HepG2 (cell line): Measurements from ENCODE around the gene RIMOC1. TPM values are rescaled to one million over a fixed set of nuclear protein-coding genes. Genes with fewer than 3 reads are reported as not detected.

Experiments
- FOXK2 ChIP-seq: fragments of 450-650 bp; IDR thresholded peaks from 2 replicates; pipeline ENCODE4 v1.6.1; 2016
- JUNB ChIP-seq: sonication (generic); formaldehyde crosslinking; IDR thresholded peaks from 2 replicates; pipeline ENCODE4 v1.8.0; 2022; ENCODE audit warnings: missing genetic modification reagents, mild to moderate bottlenecking, borderline replicate concordance
- NFYC ChIP-seq: IDR thresholded peaks from 2 replicates; pipeline ENCODE4 v1.6.1; 2016; ENCODE audit warnings: missing genetic modification reagents, missing compliant biosample characterization
- POLR2AphosphoS2 ChIP-seq: IDR thresholded peaks from 2 replicates; pipeline ENCODE4 v1.6.1; 2011; ENCODE audit warnings: low read depth, low read length, improper control_type of control experiment
- ZBTB38 ChIP-seq: sonication (generic); formaldehyde crosslinking; IDR thresholded peaks from 2 replicates; pipeline ENCODE4 v1.5.1; 2020; ENCODE audit warnings: mild to moderate bottlenecking, missing genetic modification reagents
- ZSCAN22 ChIP-seq: sonication (generic); formaldehyde crosslinking; IDR thresholded peaks from 2 replicates; pipeline ENCODE4 v1.4.0; 2020; ENCODE audit warnings: mild to moderate bottlenecking, missing genetic modification reagents
- polyA plus RNA-seq, 8 experiments: library from polyadenylated mRNA; depleted of rRNA in 3 of 8; stranded (reverse) in 7 of 8; unstranded in 1 of 8; fragments of >200 nt; fragmentation: Illumina TruSeq in 4 of 8; extraction: Trizol in 4 of 8; gene quantifications; 2 replicates each; pipeline versions ENCODE4 v1.2.1 to v1.2.3, GENCODE V29; 2011 to 2016; ENCODE audit warnings: low read depth in 4 of 8, missing spikeins in 1 of 8, mixed read lengths in 1 of 8; ENCODE audit not compliant: insufficient read depth in 1 of 8
- total RNA-seq, 5 experiments: library from RNA; depleted of rRNA; stranded (reverse); fragments of >200 nt; fragmentation: Illumina TruSeq; extraction: Trizol; gene quantifications; 2 replicates each; pipeline ENCODE4 v1.2.3, GENCODE V29; 2016; ENCODE audit warnings: low read depth in 1 of 5
- TF ChIP-seq, protein P1 (sequence below): sonication (generic); formaldehyde crosslinking; conservative IDR thresholded peaks from 2 replicates; pipeline ENCODE4 v1.4.0; 2020; ENCODE audit warnings: missing genetic modification reagents
- TF ChIP-seq, protein P2 (sequence below): sonication (generic); formaldehyde crosslinking; IDR thresholded peaks from 2 replicates; pipeline ENCODE4 v1.4.0; 2020; ENCODE audit warnings: mild to moderate bottlenecking, missing genetic modification reagents
- TF ChIP-seq, protein P3 (sequence below): sonication (generic); formaldehyde crosslinking; IDR thresholded peaks from 2 replicates; pipeline ENCODE4 v1.8.1; 2023; ENCODE audit warnings: mild to moderate bottlenecking, moderate library complexity, missing genetic modification reagents
- TF ChIP-seq, protein P4 (sequence below): IDR thresholded peaks from 2 replicates; pipeline ENCODE4 v1.6.1; 2016; ENCODE audit warnings: low read depth, missing genetic modification reagents, missing compliant biosample characterization

Gene RIMOC1
- total and polyA plus RNA-seq, 2 of the 13 experiments (the other 11 are each of a cell fraction or from before 2014, with no cell fraction given), result 16.3 to 16.9 TPM

DNA sequence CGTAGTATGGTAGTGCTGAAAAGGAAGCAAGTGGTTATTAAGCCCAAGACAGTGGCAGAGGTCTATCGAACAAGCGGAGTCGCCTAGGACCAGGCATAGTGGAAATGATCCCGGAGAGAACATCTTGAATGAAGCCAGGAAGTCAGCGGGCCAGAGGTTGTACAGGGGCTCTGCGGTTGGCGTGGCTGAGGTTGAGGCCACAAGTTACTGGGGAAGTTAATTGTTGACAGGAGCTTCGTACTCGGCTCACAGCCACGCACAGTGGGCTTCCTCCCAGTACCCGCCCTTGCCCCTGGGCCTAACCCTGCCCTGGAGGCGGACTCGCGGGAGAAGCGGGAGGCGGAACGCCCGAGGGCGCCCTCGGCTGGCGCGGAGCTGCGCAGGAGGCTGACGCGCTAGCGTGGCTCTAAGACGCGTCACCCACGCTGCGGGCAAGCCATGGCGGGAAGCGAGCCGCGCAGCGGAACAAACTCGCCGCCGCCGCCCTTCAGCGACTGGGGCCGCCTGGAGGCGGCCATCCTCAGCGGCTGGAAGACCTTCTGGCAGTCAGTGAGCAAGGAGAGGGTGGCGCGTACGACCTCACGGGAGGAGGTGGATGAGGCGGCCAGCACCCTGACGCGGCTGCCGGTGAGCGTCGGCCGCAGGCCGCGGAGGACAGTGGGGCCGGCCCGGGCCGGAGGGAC is 20.9 kb downstream of the RIMOC1 start, which contains the start of gene FBXO4 (continued):
- TF ChIP-seq, protein P1, sequence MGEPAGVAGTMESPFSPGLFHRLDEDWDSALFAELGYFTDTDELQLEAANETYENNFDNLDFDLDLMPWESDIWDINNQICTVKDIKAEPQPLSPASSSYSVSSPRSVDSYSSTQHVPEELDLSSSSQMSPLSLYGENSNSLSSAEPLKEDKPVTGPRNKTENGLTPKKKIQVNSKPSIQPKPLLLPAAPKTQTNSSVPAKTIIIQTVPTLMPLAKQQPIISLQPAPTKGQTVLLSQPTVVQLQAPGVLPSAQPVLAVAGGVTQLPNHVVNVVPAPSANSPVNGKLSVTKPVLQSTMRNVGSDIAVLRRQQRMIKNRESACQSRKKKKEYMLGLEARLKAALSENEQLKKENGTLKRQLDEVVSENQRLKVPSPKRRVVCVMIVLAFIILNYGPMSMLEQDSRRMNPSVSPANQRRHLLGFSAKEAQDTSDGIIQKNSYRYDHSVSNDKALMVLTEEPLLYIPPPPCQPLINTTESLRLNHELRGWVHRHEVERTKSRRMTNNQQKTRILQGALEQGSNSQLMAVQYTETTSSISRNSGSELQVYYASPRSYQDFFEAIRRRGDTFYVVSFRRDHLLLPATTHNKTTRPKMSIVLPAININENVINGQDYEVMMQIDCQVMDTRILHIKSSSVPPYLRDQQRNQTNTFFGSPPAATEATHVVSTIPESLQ (CRISPR knock-in tag), result 0 out of 2 replicates have a peak, but pooled peaks have one; percentile 45
- TF ChIP-seq ZSCAN22 (CRISPR knock-in tag) (no peak), NFYC (CRISPR knock-in tag) (peak; percentile 53; the same call in 1 of the 2 replicates), JUNB (no peak), FOXK2 (no peak), ZBTB38 (CRISPR knock-in tag) (peak; percentile 92), POLR2AphosphoS2 (no peak)
- TF ChIP-seq, protein P2, sequence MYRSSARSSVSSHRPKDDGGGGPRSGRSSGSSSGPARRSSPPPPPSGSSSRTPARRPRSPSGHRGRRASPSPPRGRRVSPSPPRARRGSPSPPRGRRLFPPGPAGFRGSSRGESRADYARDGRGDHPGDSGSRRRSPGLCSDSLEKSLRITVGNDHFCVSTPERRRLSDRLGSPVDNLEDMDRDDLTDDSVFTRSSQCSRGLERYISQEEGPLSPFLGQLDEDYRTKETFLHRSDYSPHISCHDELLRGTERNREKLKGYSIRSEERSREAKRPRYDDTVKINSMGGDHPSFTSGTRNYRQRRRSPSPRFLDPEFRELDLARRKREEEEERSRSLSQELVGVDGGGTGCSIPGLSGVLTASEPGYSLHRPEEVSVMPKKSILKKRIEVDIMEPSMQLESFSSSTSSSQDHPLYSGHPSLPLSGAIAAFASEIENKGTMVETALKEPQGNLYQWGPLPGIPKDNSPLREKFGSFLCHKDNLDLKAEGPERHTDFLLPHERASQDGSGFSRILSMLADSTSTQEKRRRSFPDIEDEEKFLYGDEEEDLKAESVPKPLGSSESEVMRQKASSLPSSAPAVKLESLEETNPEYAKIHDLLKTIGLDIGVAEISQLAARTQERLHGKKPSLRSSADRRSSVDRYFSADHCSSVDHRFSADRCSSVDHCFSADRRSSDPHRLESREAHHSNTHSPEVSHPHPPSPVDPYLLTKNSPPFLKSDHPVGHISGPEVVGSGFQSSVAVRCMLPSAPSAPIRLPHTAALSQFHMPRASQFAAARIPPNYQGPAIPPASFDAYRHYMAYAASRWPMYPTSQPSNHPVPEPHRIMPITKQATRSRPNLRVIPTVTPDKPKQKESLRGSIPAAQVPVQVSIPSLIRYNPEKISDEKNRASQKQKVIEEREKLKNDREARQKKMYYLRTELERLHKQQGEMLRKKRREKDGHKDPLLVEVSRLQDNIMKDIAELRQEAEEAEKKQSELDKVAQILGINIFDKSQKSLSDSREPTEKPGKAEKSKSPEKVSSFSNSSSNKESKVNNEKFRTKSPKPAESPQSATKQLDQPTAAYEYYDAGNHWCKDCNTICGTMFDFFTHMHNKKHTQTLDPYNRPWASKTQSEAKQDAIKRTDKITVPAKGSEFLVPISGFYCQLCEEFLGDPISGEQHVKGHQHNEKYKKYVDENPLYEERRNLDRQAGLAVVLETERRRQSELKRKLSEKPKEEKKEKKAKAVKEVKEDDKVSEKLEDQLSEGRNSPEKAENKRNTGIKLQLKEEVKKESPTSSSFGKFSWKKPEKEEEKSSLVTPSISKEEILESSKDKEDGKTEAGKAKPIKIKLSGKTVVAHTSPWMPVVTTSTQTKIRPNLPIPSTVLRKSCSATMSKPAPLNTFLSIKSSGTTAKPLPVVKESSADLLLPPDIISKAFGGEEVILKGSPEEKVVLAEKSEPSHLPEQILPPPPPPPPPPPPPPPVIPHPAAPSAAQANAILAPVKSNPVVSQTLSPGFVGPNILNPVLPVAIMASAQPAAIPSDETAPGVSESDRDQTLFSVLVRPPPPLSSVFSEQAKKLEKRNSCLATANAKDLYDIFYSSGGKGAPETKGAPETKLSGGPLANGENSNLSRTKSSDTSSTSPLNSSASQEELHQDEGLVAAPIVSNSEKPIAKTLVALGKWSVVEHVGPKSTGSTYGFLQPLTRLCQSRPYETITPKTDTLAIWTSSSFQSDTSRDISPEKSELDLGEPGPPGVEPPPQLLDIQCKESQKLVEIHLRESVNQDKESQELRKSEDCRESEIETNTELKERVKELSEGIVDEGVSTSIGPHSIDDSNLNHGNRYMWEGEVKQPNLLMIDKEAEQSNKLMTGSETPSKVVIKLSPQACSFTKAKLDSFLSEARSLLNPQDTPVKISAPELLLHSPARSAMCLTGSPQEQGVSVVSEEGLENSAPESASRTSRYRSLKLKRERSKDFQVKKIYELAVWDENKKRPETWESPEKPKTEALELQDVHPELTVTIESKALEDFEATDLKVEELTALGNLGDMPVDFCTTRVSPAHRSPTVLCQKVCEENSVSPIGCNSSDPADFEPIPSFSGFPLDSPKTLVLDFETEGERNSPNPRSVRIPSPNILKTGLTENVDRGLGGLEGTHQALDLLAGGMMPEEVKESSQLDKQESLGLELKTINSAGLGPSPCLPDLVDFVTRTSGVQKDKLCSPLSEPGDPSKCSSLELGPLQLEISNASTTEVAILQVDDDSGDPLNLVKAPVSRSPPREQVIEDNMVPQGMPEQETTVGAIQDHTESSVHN, result peak; percentile 74; the same call in 1 of the 2 replicates
- TF ChIP-seq, protein P3, sequence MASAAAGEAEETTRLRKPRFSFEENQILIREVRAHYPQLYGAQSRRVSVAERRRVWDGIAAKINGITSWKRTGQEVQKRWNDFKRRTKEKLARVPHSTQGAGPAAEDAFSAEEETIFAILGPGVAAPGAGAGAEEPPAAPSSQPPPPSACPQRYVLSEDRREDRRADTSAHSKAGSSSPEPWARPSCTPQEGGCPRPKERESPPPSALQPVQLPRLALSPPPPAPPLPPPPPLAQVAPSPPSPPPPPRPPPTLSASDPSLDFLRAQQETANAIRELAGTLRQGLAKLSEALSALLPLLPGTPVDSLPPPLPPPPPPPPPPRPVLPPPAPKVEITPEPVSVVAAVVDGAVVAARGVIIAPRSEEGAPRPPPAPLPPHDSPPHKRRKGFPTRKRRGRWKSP (CRISPR knock-in tag), result peak; percentile 70; the same call in 1 of the 2 replicates
- TF ChIP-seq, protein P4, sequence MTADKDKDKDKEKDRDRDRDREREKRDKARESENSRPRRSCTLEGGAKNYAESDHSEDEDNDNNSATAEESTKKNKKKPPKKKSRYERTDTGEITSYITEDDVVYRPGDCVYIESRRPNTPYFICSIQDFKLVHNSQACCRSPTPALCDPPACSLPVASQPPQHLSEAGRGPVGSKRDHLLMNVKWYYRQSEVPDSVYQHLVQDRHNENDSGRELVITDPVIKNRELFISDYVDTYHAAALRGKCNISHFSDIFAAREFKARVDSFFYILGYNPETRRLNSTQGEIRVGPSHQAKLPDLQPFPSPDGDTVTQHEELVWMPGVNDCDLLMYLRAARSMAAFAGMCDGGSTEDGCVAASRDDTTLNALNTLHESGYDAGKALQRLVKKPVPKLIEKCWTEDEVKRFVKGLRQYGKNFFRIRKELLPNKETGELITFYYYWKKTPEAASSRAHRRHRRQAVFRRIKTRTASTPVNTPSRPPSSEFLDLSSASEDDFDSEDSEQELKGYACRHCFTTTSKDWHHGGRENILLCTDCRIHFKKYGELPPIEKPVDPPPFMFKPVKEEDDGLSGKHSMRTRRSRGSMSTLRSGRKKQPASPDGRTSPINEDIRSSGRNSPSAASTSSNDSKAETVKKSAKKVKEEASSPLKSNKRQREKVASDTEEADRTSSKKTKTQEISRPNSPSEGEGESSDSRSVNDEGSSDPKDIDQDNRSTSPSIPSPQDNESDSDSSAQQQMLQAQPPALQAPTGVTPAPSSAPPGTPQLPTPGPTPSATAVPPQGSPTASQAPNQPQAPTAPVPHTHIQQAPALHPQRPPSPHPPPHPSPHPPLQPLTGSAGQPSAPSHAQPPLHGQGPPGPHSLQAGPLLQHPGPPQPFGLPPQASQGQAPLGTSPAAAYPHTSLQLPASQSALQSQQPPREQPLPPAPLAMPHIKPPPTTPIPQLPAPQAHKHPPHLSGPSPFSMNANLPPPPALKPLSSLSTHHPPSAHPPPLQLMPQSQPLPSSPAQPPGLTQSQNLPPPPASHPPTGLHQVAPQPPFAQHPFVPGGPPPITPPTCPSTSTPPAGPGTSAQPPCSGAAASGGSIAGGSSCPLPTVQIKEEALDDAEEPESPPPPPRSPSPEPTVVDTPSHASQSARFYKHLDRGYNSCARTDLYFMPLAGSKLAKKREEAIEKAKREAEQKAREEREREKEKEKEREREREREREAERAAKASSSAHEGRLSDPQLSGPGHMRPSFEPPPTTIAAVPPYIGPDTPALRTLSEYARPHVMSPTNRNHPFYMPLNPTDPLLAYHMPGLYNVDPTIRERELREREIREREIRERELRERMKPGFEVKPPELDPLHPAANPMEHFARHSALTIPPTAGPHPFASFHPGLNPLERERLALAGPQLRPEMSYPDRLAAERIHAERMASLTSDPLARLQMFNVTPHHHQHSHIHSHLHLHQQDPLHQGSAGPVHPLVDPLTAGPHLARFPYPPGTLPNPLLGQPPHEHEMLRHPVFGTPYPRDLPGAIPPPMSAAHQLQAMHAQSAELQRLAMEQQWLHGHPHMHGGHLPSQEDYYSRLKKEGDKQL (CRISPR knock-in tag), result peak; percentile 40; the same call in 1 of the 2 replicates
